Neuronal stem cell (in vitro differentiated cells): ENCODE measurements around the gene TDRD1.
"Not testable (repeated sequence)": the region's sequence is repeated elsewhere in the genome, so short reads cannot be mapped to it uniquely, and the experiment has no call there.

Source experiments
- DNase-seq: peaks from one replicate; pipeline ENCODE4 v3.0.0-alpha.2; 2013; ENCODE audit warnings: low spot score
- H2AFZ ChIP-seq: one replicate; pipeline ENCODE4 v1.6.1; 2013; ENCODE audit warnings: mild to moderate bottlenecking, low read length, inconsistent platforms
- H2AK5ac ChIP-seq: 2 replicates; pipeline ENCODE4 v1.6.1; 2013; ENCODE audit warnings: low read depth, mild to moderate bottlenecking, inconsistent platforms, low read length, moderate library complexity, mixed read lengths
- H2BK120ac ChIP-seq: 2 replicates; pipeline ENCODE4 v1.6.1; 2013; ENCODE audit warnings: low read depth, mild to moderate bottlenecking, inconsistent platforms, low read length, moderate library complexity, mixed read lengths
- H2BK12ac ChIP-seq: one replicate; pipeline ENCODE4 v1.6.1; 2013; ENCODE audit warnings: low read length, inconsistent platforms
- H2BK15ac ChIP-seq: 2 replicates; pipeline ENCODE4 v1.6.1; 2013; ENCODE audit warnings: mild to moderate bottlenecking, low read length, inconsistent platforms, mixed read lengths
- H2BK5ac ChIP-seq: one replicate; pipeline ENCODE4 v1.6.1; 2013; ENCODE audit warnings: inconsistent platforms, mild to moderate bottlenecking, low read length, moderate library complexity
- H3K14ac ChIP-seq: one replicate; pipeline ENCODE4 v1.6.1; 2013; ENCODE audit warnings: low read length, inconsistent platforms
- H3K18ac ChIP-seq: 2 replicates; pipeline ENCODE4 v1.6.1; 2013; ENCODE audit warnings: low read length, inconsistent platforms
- H3K23ac ChIP-seq: 2 replicates; pipeline ENCODE4 v1.6.1; 2013; ENCODE audit warnings: low read depth, mild to moderate bottlenecking, mixed read lengths, low read length, inconsistent platforms; ENCODE audit not compliant: poor library complexity
- H3K27ac ChIP-seq: replicated peaks from 3 replicates; pipeline ENCODE4 v1.5.1; 2013; ENCODE audit warnings: low read length, inconsistent platforms
- H3K27me3 ChIP-seq, 3 experiments: 2 replicates each; pipeline ENCODE4 v1.6.1; 2013; ENCODE audit warnings: low read length in 3 of 3, mild to moderate bottlenecking in 2 of 3, inconsistent platforms in 1 of 3, low read depth in 1 of 3, mixed read lengths in 1 of 3, moderate library complexity in 1 of 3; ENCODE audit not compliant: control insufficient read depth in 3 of 3, insufficient read depth in 3 of 3
- H3K36me3 ChIP-seq, 2 donors: replicated peaks in 1 of 2; 2 replicates each; pipeline ENCODE4 v1.6.1; 2013; ENCODE audit warnings: low read length in 2 of 2; ENCODE audit not compliant: control insufficient read depth in 2 of 2, insufficient read depth in 2 of 2
- H3K4ac ChIP-seq: 2 replicates; pipeline ENCODE4 v1.6.1; 2013; ENCODE audit warnings: inconsistent platforms, mild to moderate bottlenecking, low read length, moderate library complexity
- H3K4me1 ChIP-seq, 2 donors: 1 replicate in 1 of 2; 2 replicates in 1 of 2; pipeline ENCODE4 v1.6.1; 2013; ENCODE audit warnings: low read length in 2 of 2, low read depth in 1 of 2; ENCODE audit not compliant: control insufficient read depth in 2 of 2, insufficient read depth in 1 of 2
- H3K4me2 ChIP-seq: one replicate; pipeline ENCODE4 v1.6.1; 2013; ENCODE audit warnings: mild to moderate bottlenecking, low read length, inconsistent platforms; ENCODE audit not compliant: insufficient read depth, poor library complexity, severe bottlenecking
- H3K4me3 ChIP-seq, 2 donors: 2 replicates each; pipeline ENCODE4 v1.5.1; 2013; ENCODE audit warnings: low read length in 2 of 2, mild to moderate bottlenecking in 2 of 2, inconsistent platforms in 1 of 2, moderate library complexity in 1 of 2
- H3K79me1 ChIP-seq: one replicate; pipeline ENCODE4 v1.6.1; 2013; ENCODE audit warnings: low read depth, mild to moderate bottlenecking, inconsistent platforms, low read length, moderate library complexity
- H3K9ac ChIP-seq: one replicate; pipeline ENCODE4 v1.6.1; 2013; ENCODE audit warnings: mild to moderate bottlenecking, low read depth, low read length, inconsistent platforms; ENCODE audit not compliant: poor library complexity
- H3K9me3 ChIP-seq, 2 donors: replicated peaks in 1 of 2; 2 replicates each; pipeline versions ENCODE3 to v1.6.1; 2013; ENCODE audit warnings: low read length in 2 of 2, mild to moderate bottlenecking in 2 of 2, inconsistent platforms in 1 of 2, low read depth in 1 of 2, mixed read lengths in 1 of 2, moderate library complexity in 1 of 2; ENCODE audit not compliant: control insufficient read depth in 2 of 2, insufficient read depth in 1 of 2
- H4K8ac ChIP-seq: one replicate; pipeline ENCODE4 v1.6.1; 2013; ENCODE audit warnings: low read depth, mild to moderate bottlenecking, inconsistent platforms, low read length, moderate library complexity
- H4K91ac ChIP-seq: one replicate; pipeline ENCODE4 v1.6.1; 2013; ENCODE audit warnings: low read length, low read depth, mild to moderate bottlenecking, inconsistent platforms; ENCODE audit not compliant: poor library complexity
- WGBS, 2 donors: extraction: QIAGEN DNeasy Blood & Tissue Kit; methylation state at CpG; one replicate each; pipeline ENCODE4 v1.1.7; 2013; ENCODE audit warnings: missing lambda C conversion rate in 2 of 2, mixed read lengths in 1 of 2; ENCODE audit not compliant: insufficient read length in 2 of 2, insufficient replicate concordance in 1 of 2; ENCODE audit errors: extremely low coverage in 2 of 2; 5-methylcytosine and 5-hydroxymethylcytosine counted together

Gene TDRD1

DNA sequence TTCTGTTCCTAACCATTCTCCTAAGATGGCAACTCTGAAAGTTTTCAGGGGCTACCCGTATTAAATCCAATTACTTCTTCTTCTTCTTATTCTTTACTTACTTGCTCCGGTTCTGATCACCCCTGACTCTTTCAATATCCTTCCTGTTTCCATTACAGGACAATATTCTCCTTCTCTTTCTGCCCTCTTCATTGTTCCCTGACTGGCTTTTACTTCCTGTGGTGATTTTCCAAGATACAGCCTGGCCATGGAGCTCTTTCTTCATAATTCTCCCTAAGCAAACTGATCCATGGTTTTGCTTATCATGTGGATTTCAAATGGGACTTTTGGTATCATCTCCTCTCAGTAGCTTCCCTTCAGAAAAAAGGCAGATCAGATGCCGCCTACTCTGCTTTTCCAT, 40.6 kb upstream of the TDRD1 start:
- no peak overlapping the region for H2BK12ac ChIP-seq
- no peaks in the 10 kb centered on the region for H3K9me3 ChIP-seq
- DNase-seq = no peak
- H3K79me1 ChIP-seq = no peaks in the 10 kb centered on the region
- no peak overlapping the region for H2BK15ac ChIP-seq
- H3K14ac ChIP-seq = no peak overlapping the region
- H4K8ac ChIP-seq = no peak overlapping the region
- H2BK120ac ChIP-seq = no peak overlapping the region
- no peaks in the 10 kb centered on the region for H3K27me3 ChIP-seq
- no CpG with 5 or more reads among the region's 3 CpGs for WGBS, 2 donors
- no peak overlapping the region for H3K9ac ChIP-seq
- H3K4me1 ChIP-seq = no peaks in the 10 kb centered on the region
- no peak overlapping the region for H3K27ac ChIP-seq
- H2AFZ ChIP-seq = no peak overlapping the region
- H3K4ac ChIP-seq = no peak overlapping the region
- H3K4me2 ChIP-seq = no peak overlapping the region
- H3K18ac ChIP-seq = no peak overlapping the region
- H3K23ac ChIP-seq = no peak overlapping the region
- H4K91ac ChIP-seq = no peak overlapping the region
- no peak overlapping the region for H2AK5ac ChIP-seq
- no peak overlapping the region for H2BK5ac ChIP-seq
- H3K4me3 ChIP-seq = no peak overlapping the region
- H3K36me3 ChIP-seq = peaks cover 0 to 9% of the 10 kb centered on the region in 2 donors

- Histone ChIP-seq H3K4me3 (no peak overlapping the region), H3K4ac (no peak overlapping the region), H3K23ac (no peak overlapping the region), H2BK5ac (no peak overlapping the region), H2BK15ac (no peak overlapping the region), H3K18ac (no peak overlapping the region), H3K4me1 (no peaks in the 10 kb centered on the region), H3K14ac (no peak overlapping the region), H3K79me1 (no peaks in the 10 kb centered on the region), H2BK12ac (no peak overlapping the region), H3K4me2 (no peak overlapping the region), H4K8ac (no peak overlapping the region), H3K27ac (no peak overlapping the region), H4K91ac (no peak overlapping the region), H3K9me3 (no peaks in the 10 kb centered on the region), H3K9ac (no peak overlapping the region), H2AFZ (no peak overlapping the region), H2AK5ac (no peak overlapping the region), H3K36me3 (peaks cover 0 to 9% of the 10 kb centered on the region in 2 donors), H2BK120ac (no peak overlapping the region), H3K27me3 (no peaks in the 10 kb centered on the region)
- no peak for DNase-seq
- WGBS, 2 donors = no CpG with 5 or more reads among the region's 1 CpG
Observed at GRCh38 chr10:114140036-114140435, 39.1 kb upstream of the TDRD1 start.

- H3K79me1 ChIP-seq, H4K8ac ChIP-seq, H3K23ac ChIP-seq, H2AK5ac ChIP-seq, H3K4me3 ChIP-seq, H3K27ac ChIP-seq, H2BK12ac ChIP-seq, H3K4ac ChIP-seq, H2BK120ac ChIP-seq, H2AFZ ChIP-seq, H2BK15ac ChIP-seq, H3K36me3 ChIP-seq, H3K9me3 ChIP-seq, H3K27me3 ChIP-seq, DNase-seq, H3K4me1 ChIP-seq, H3K9ac ChIP-seq, H4K91ac ChIP-seq, H3K14ac ChIP-seq, H2BK5ac ChIP-seq, H3K4me2 ChIP-seq, H3K18ac ChIP-seq: not testable (repeated sequence)
- no CpG with 5 or more reads among the region's 2 CpGs for WGBS, 2 donors
Observed at GRCh38 chr10:114140827-114141226, 38.3 kb upstream of the TDRD1 start.

DNA sequence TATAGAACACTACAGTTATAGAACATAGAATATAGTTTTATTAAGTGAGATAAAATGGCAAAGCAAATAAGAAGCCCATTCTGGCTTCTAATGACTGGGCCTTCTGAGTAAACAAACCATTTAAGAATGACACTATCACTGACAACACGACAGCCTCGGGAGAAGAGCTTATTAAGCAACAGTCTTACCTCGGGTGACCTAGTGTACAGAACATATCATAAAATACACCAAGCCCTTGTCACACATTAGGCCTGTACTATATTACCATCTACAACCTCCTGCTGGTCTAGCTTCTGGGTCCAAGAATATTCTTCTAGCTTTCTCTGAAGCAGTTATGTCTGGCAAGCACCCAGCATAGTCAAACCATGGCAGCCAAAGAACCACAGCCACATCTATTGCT, 37.1 kb upstream of the TDRD1 start:
- H3K4me2 ChIP-seq = no peak overlapping the region
- H4K8ac ChIP-seq = no peak overlapping the region
- no peak overlapping the region for H3K4me3 ChIP-seq
- WGBS, 2 donors = no CpG with 5 or more reads among the region's 3 CpGs
- H3K36me3 ChIP-seq = no peaks in the 10 kb centered on the region
- H3K79me1 ChIP-seq = no peaks in the 10 kb centered on the region
- H3K9ac ChIP-seq = no peak overlapping the region
- no peak overlapping the region for H3K4ac ChIP-seq
- H3K14ac ChIP-seq = no peak overlapping the region
- H4K91ac ChIP-seq = no peak overlapping the region
- no peak for DNase-seq
- H3K18ac ChIP-seq = no peak overlapping the region
- H2BK15ac ChIP-seq = no peak overlapping the region
- H3K23ac ChIP-seq = no peak overlapping the region
- no peaks in the 10 kb centered on the region for H3K9me3 ChIP-seq
- no peak overlapping the region for H2AK5ac ChIP-seq
- H3K4me1 ChIP-seq = no peaks in the 10 kb centered on the region
- H2BK5ac ChIP-seq = no peak overlapping the region
- H2BK12ac ChIP-seq = no peak overlapping the region
- H2AFZ ChIP-seq = no peak overlapping the region
- H3K27ac ChIP-seq = no peak overlapping the region
- no peak overlapping the region for H2BK120ac ChIP-seq
- peaks cover 0 to 2% (median 0%) of the 10 kb centered on the region in 3 experiments for H3K27me3 ChIP-seq
